Heart right ventricle (tissue), 16 donors: ENCODE measurements around the gene PDHB. TPM values are rescaled to one million over a fixed set of nuclear protein-coding genes. Genes with fewer than 3 reads are reported as not detected.
A peak's percentile ranks its signal among the peaks of the same experiment; 100 is the strongest.

Experiments
- ATAC-seq, 8 donors: fragments of 200-7000 bp; cut with Tn5 transposase; one replicate each; pipeline ENCODE4 v1.9.1; 2020; ENCODE audit warnings: mild to moderate bottlenecking in 8 of 8, moderate library complexity in 8 of 8, moderate number of reproducible peaks in 1 of 8
- DNase-seq, 2 donors: peaks; one replicate each; pipeline ENCODE4 v3.0.0-alpha.2; 2020
- H3K27ac ChIP-seq, 10 donors: fragments of 200-600 bp; sonication (generic) in 2 of 10; one replicate each; pipeline versions ENCODE4 v1.5.0 to v1.8.0; 2020 to 2022; ENCODE audit warnings: mild to moderate bottlenecking in 3 of 10
- H3K27me3 ChIP-seq, 7 donors: fragments of 200-600 bp; one replicate each; pipeline ENCODE4 v1.8.0; 2021 to 2022; ENCODE audit warnings: mild to moderate bottlenecking in 2 of 7
- H3K36me3 ChIP-seq, 9 donors: fragments of 200-600 bp; sonication (generic) in 1 of 9; one replicate each; pipeline versions ENCODE4 v1.5.0 to v1.8.0; 2020 to 2022; ENCODE audit warnings: mild to moderate bottlenecking in 2 of 9
- H3K4me1 ChIP-seq, 9 donors: fragments of 200-600 bp; sonication (generic) in 1 of 9; one replicate each; pipeline versions ENCODE4 v1.5.0 to v1.8.0; 2020 to 2022; ENCODE audit warnings: mild to moderate bottlenecking in 4 of 9
- H3K4me3 ChIP-seq, 10 donors: fragments of 200-600 bp; sonication (generic) in 2 of 10; one replicate each; pipeline versions ENCODE4 v1.5.0 to v1.8.0; 2020 to 2022; ENCODE audit warnings: mild to moderate bottlenecking in 7 of 10, moderate library complexity in 2 of 10
- H3K9me3 ChIP-seq, 11 donors: fragments of 200-600 bp in 10 of 11; sonication (generic) in 2 of 11; one replicate each; pipeline versions ENCODE4 v1.5.0 to v1.8.0; 2013 to 2022; ENCODE audit warnings: mild to moderate bottlenecking in 2 of 11, control low read depth in 1 of 11, moderate library complexity in 1 of 11
- CTCF ChIP-seq, 9 donors: fragments of 200-600 bp; sonication (generic) in 2 of 9; IDR thresholded peaks; one replicate each; pipeline versions ENCODE4 v1.5.0 to v1.8.0; 2021 to 2022; ENCODE audit warnings: antibody characterized with exemption in 9 of 9, mild to moderate bottlenecking in 5 of 9, moderate library complexity in 1 of 9
- WGBS, 2 donors: extraction: QIAGEN DNeasy Blood & Tissue Kit; methylation state at CpG; one replicate each; pipeline ENCODE4 v1.1.7; 2013; ENCODE audit warnings: inconsistent platforms in 1 of 2; 5-methylcytosine and 5-hydroxymethylcytosine counted together
- intact Hi-C, 10 donors: fragments of 100-400 bp; cut with DNase I; formaldehyde crosslinking; loops; one replicate each; pipeline versions ENCODE4 v1.11.1 to v1.14.2; 2022
- polyA plus RNA-seq, 2 donors: library from polyadenylated mRNA; stranded (reverse); fragments of 200-250 nt; gene quantifications; one replicate each; pipeline ENCODE4 v1.2.3, GENCODE V29; 2013
- total RNA-seq, 10 donors: library from RNA; stranded (reverse); fragmentation: NEBNext Ultra II Directional in 3 of 10; extraction: Animal tissue kit (Norgen Biotek cat#: 25700) in 3 of 10; gene quantifications; one replicate each; pipeline versions ENCODE4 v1.2.1 to v1.2.4, GENCODE V29; 2021 to 2023
- donor health status: Arrhythmogenic right ventricular cardiomyopathy.
- donor health status: ischemic (EF 13 %, LVEDD 7.1; RV severe dilation, severe dysfunction).
- donor health status: healthy with polysubstance abuse.
- donor health status: DM: no; HTN: yes; CAD: no.
- donor health status: DM: no; HTN: no; CAD: no.
- donor health status: ischemic (EF 25% LVEDD 6.9; RV normal size, moderate dysfunction).
- donor health status: ischemic (EF 25% LVEDD 5.7; RV mildly dilated, moderate dysfunction).
- donor health status: healthy.
- donor health status: DM: yes; HTN: yes; CAD: no.
- donor health status: Ischemic cardiomyopathy.
- donor health status: ischemic (EF 35%, LVEDD 5.7; RV mildly dilated, moderate dysfunction).
- donor health status: nonischemic (EF 11% LVEDD 7.7; RV severe dilation, severe dysfunction).
- donor health status: DM: yes; HTN: yes; CAD: no.
- donor health status: PGD.
- donor health status: ischemic (EF 29% LVEDD 5.4; RV normal size, mild dysfunction).
- donor health status: nonischemic (EF 23%, LVEDD 6.1; RV moderate dilation, normal function).

PDHB gene
- total and polyA plus RNA-seq, 12 donors: 140 to 255 (median 213) TPM

GRCh38 chr3:58478781-58479180 lies 45.1 kb upstream of the PDHB start:
- Histone ChIP-seq H3K9me3 (peaks cover 0 to 13% (median 0%) of the 10 kb centered on the region in 11 donors), H3K27me3 (no peaks in the 10 kb centered on the region), H3K36me3 (no peaks in the 10 kb centered on the region), H3K27ac (peak overlapping the region in 1 of 10 donors; percentile 21), H3K4me1 (peaks cover 0 to 57% (median 13%) of the 10 kb centered on the region in 9 donors), H3K4me3 (no peak overlapping the region)
- DNase-seq (no peak), ATAC-seq (no peak)
- TF ChIP-seq CTCF (IDR thresholded peaks at IDR 0.05): no peak
- intact Hi-C loops: no loop called here
- WGBS, 2 donors: 88 to 91% methylated on average over 2 of the region's 2 CpGs

DNA sequence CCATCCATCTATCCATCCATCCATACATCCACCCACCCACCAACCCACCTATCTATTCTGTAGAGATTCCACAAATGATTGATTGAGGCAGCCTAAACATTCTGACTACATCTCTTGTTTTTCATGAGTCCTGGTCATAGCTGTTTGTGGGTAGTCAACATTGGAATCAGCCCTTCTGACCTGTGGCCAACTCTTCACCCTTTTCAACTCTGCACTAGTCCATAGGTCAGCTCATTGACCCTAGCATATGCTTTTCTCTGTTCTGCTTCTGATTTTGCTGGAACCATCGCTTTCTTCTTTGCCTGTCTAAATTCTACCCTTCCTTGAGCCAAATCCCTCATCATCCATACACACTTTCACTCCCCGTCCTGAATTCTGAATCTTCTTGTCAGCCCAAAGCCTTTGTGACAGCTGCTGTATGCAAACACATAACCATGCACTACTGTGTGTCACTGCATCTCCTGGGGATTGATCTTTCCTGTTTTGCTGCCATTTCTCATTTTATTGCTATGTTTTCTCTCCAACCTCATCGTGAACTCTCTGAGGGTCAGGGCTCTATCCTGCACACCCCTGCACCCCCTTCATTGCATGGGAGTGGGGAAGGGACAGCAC lies 41.4 kb upstream of the PDHB start:
- no peaks in the 10 kb centered on the region for H3K36me3 ChIP-seq

DNA sequence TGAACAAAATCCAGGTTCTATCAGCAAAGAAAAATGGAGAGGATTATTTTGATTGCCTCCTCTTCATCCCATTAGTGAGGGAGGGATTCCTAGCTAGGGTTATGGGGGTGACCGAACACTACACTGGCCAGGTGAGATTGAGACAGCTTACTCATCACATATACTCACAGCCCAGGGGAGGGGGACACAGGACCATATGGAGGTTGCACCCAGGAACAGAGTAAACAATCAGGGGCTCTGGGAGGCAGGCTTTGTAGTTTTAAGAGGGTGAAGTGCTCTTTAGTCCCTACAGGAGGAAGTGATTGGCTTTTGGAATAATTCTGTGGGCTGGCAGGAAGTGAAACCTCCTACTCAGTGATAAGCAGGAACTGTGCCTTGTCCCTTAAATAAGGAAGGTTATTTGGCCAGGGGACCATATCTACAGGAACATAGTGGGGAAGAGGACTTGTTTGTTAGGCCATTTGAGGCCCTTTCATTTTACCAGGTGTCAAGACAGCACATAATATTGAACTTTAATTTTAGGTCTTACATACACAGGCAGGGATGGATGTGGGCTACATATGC lies 40.8 kb upstream of the PDHB start:
- 93 to 97% methylated on average over 1 of the region's 1 CpG for WGBS, 2 donors
- no peak for TF ChIP-seq CTCF (IDR thresholded peaks at IDR 0.05)
- H3K4me1 ChIP-seq: peaks cover 0 to 72% (median 10%) of the 10 kb centered on the region in 9 donors
- no peak overlapping the region for H3K4me3 ChIP-seq
- no peaks in the 10 kb centered on the region for H3K9me3 ChIP-seq
- no peaks in the 10 kb centered on the region for H3K36me3 ChIP-seq
- H3K27ac ChIP-seq: peak overlapping the region in 1 of 10 donors; percentile 31
- no peaks in the 10 kb centered on the region for H3K27me3 ChIP-seq
- intact Hi-C loops: no loop called here
- DNase-seq (no peak), ATAC-seq (peak in 2 of 8 donors; percentile 23 to 29)

More for the DNA sequence above, 41.4 kb upstream of the PDHB start:
- H3K27ac ChIP-seq: no peak overlapping the region
- H3K4me1 ChIP-seq: peaks cover 0 to 75% (median 10%) of the 10 kb centered on the region in 9 donors
- DNase-seq (no peak), ATAC-seq (no peak)
- peaks cover 0 to 6% (median 0%) of the 10 kb centered on the region in 11 donors for H3K9me3 ChIP-seq
- no peak for TF ChIP-seq CTCF (IDR thresholded peaks at IDR 0.05)
- H3K27me3 ChIP-seq: no peaks in the 10 kb centered on the region
- 60 to 69% methylated on average over 3 of the region's 3 CpGs for WGBS, 2 donors
- intact Hi-C loops: no loop called here
- H3K4me3 ChIP-seq: no peak overlapping the region

- no peak for ATAC-seq
Observed at GRCh38 chr3:58473275-58473674, 39.6 kb upstream of the PDHB start.

More at GRCh38 chr3:58473275-58473674, 39.6 kb upstream of the PDHB start:
- Histone ChIP-seq H3K4me1 (peaks cover 0 to 62% (median 10%) of the 10 kb centered on the region in 9 donors), H3K27ac (no peak overlapping the region), H3K9me3 (no peaks in the 10 kb centered on the region), H3K36me3 (no peaks in the 10 kb centered on the region), H3K27me3 (no peaks in the 10 kb centered on the region), H3K4me3 (no peak overlapping the region)
- no peak for TF ChIP-seq CTCF (IDR thresholded peaks at IDR 0.05)
- WGBS, 2 donors: 95 to 100% methylated on average over 1 of the region's 1 CpG
- intact Hi-C loops: no loop called here
- no peak for DNase-seq
